Upper lobe of left lung (tissue), 4 donors: ENCODE results near the gene SEMA5A.

ENCODE experiments used
- POLR2A ChIP-seq, 4 donors: fragments of 450-650 bp; IDR thresholded peaks; one replicate each; pipeline ENCODE4 v1.5.1; 2016 to 2017; ENCODE audit warnings: antibody characterized with exemption in 4 of 4, mild to moderate bottlenecking in 2 of 4
- TF ChIP-seq, protein P1 (sequence below), 6 experiments: fragments of 450-650 bp in 4 of 6; fragments of 200-600 bp in 2 of 6; sonication (generic) in 2 of 6; IDR thresholded peaks; one replicate each; pipeline ENCODE4 v1.5.1; 2016 to 2019; ENCODE audit warnings: antibody characterized with exemption in 6 of 6

DNA sequence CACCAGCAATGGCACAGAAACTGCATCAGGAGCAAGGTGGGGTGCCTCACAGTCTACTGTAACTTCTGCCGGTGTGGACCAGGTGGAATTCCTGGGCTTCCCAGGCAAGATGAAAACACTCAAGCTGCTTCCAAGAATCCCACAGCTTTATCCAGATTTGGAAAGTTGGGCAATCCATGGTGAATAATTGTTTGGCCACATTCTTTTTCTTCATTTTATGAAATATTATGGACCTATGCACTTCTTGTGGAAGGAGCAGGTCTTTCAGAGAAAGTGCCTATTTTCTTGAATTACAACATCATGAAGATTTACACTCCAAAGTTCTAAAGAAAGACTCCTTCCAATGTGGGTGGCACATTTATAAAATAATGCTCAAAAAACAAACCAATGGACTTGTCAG is 503.6 kb downstream of the SEMA5A start:
- TF ChIP-seq, protein P1, sequence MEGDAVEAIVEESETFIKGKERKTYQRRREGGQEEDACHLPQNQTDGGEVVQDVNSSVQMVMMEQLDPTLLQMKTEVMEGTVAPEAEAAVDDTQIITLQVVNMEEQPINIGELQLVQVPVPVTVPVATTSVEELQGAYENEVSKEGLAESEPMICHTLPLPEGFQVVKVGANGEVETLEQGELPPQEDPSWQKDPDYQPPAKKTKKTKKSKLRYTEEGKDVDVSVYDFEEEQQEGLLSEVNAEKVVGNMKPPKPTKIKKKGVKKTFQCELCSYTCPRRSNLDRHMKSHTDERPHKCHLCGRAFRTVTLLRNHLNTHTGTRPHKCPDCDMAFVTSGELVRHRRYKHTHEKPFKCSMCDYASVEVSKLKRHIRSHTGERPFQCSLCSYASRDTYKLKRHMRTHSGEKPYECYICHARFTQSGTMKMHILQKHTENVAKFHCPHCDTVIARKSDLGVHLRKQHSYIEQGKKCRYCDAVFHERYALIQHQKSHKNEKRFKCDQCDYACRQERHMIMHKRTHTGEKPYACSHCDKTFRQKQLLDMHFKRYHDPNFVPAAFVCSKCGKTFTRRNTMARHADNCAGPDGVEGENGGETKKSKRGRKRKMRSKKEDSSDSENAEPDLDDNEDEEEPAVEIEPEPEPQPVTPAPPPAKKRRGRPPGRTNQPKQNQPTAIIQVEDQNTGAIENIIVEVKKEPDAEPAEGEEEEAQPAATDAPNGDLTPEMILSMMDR (IDR thresholded peaks at IDR 0.05) = no peak
- TF ChIP-seq POLR2A (IDR thresholded peaks at IDR 0.05) = no peak
